ENCODE data around the gene UGT1A7. TPM values are rescaled to one million over a fixed set of nuclear protein-coding genes. Genes with fewer than 3 reads are reported as not detected.
"Not testable (repeated sequence)": the region's sequence is repeated elsewhere in the genome, so short reads cannot be mapped to it uniquely, and the experiment has no call there.

The UGT1A7 gene
- total RNA-seq, 1 donor, result not detected

DNA sequence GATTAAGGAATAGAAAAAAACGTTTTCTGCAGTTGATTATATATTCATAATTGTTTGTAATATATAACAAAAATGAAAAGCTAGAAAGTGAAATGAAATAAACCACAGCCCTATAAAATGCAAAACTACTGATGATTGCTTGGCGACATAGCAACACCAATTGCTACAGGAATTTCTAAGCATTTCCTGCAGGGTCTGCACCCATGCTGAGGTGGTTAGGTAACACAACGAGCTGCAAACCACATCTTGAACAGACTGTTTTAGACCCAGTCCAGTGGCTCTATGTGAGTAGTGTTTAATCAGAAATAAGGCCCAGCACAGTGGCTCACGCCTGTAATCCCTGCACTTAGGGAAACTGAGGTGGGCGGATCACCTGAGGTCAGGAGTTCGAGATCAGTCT is 27.2 kb upstream of the UGT1A7 start:
- no peak for TF ChIP-seq CTCF (IDR thresholded peaks at IDR 0.05; ENCODE audit: insufficient read depth, low read length)
- no peak overlapping the region for H3K4me3 ChIP-seq (ENCODE audit: low read depth, low read length)
- no peak for DNase-seq (ENCODE audit: low read depth)

DNA sequence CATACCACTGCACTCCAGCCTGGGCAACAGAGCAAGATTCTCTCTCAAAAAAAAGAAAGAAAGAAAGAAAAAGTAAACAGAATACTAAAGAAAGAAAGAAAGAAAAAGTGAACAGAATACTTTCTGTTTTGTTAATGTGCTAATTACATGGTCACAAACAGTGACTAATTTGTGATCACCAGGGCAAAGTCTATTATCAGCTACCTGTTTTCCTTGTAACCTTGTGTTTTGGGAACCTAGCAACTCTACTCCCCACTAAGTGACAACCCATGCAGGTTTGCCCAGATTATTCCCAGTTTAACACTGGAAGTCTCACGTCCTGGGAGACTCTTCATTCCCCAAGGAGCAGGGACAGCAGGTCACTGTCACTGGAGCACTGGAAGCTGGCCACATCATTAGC is 26.7 kb upstream of the UGT1A7 start:
- TF ChIP-seq CTCF (IDR thresholded peaks at IDR 0.05; ENCODE audit: insufficient read depth, low read length), result no peak
- no peak for DNase-seq (ENCODE audit: low read depth)
- H3K4me3 ChIP-seq (ENCODE audit: low read depth, low read length), result no peak overlapping the region

DNA sequence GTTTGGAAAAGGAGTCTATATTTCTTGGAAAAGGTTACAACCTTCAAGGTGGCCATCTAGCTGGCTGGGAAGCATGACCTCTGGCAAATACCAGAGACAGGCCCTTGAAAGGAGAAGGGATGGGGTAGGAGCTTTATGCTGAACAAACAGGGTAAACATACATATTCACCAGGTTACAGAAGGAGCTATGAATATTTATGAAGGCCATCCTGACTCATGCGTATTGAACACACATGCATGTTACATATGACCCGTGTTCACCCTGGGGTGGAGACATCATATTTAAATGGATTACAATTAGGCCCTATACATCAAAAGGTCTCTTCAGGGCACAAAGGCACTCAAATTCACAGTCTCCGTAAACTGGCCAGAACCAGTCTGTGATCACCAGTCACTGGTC is 25.8 kb upstream of the UGT1A7 start:
- H3K4me3 ChIP-seq (ENCODE audit: low read depth, low read length); DNase-seq (ENCODE audit: low read depth): not testable (repeated sequence)

DNA sequence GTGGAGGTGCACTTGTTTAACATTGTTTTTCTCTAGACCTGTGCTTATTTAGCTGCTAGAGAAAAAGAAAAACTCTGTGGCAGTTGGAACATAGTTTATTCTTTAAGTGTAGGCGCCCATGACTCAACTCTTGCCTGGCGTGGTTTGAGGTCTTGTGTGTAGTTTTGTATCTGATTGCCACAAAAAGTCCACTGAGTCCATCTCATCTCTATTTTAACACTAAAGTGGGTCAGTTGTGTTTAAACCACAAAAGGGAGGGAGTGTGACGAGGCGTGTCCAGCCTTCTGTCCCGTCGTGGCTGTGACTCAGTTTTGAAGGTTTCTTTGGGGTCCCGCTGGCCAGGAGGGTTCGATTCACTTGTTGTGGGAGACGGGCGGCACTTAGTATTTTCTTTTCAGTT is 25.3 kb upstream of the UGT1A7 start:
- TF ChIP-seq CTCF (IDR thresholded peaks at IDR 0.05; ENCODE audit: insufficient read depth, low read length), result no peak
- no peak overlapping the region for H3K4me3 ChIP-seq (ENCODE audit: low read depth, low read length)
- no peak for DNase-seq (ENCODE audit: low read depth)

DNA sequence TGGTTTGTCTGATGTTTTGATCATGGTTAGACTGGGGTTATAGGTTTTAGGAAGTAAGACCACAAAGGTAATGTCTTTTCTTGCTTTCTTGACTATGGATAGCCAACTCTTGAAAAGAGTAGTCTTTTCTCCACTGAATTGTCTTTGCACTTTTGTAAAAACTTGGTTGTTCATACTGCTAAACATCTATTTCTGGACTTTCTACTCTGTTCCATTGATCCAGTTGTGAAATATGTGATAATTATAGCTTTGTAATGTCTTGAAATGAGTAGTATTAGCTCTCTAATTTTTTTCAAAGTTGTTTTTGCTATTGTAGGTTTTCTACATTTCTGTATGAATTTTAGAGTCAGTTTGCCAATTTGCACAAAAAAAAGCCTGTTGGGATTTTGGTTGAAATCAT is 23.1 kb upstream of the UGT1A7 start:
- TF ChIP-seq CTCF (IDR thresholded peaks at IDR 0.05; ENCODE audit: insufficient read depth, low read length), result no peak
- H3K4me3 ChIP-seq (ENCODE audit: low read depth, low read length), result no peak overlapping the region
- DNase-seq (ENCODE audit: low read depth), result no peak

DNA sequence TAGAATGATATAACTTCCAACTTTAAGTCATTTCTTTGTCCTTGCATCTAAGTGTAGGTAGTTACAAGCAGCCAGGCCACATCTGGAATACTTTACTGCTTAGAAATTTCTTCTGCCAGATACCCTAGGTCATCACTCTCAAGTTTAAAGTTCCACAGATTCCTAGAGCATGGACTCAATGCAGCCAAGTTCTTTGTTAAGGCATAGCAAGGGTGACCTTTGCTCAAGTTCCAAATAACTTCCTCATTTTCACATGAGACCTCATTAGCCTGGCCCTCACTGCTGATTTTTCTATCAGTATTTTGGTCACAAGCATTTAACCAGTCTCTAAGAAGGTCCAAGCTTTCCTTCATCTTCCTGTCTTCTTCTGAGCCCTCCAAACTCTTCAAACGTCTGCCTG is 17.8 kb upstream of the UGT1A7 start:
- TF ChIP-seq CTCF (IDR thresholded peaks at IDR 0.05; ENCODE audit: insufficient read depth, low read length), result no peak
- no peak for DNase-seq (ENCODE audit: low read depth)
- H3K4me3 ChIP-seq (ENCODE audit: low read depth, low read length), result no peak overlapping the region

DNA sequence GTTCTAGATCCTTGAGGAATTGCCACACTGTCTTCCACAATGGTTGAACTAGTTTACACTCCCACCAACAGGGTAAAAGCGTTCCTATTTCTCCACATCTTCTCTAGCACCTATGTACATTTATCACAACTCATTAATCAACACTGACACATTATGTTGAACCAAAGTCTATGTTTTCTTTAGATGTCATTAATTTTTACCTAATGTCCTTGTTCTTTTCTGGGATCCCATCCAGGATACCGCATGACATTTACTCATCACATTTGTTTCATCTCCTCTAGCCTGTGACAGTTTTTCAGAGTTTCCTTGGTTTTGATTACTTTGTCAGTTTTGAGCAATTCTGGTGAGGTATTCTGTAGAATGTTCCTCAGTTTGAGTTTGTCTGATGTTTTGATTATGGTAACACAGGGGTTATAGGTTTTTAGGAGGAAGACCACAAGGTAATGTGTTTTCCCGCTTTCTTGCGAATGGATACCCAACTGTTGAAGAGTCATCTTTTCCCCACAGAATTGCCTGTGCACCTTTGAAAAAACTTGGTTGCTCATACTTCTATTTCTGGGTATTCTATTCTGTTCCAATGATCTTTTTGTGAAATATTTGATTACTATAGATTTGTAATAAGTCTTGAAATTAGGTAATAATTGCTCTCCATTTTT is 13.0 kb upstream of the UGT1A7 start:
- DNase-seq (ENCODE audit: low read depth), result no peak
- TF ChIP-seq CTCF (IDR thresholded peaks at IDR 0.05; ENCODE audit: insufficient read depth, low read length), result no peak
- no peak overlapping the region for H3K4me3 ChIP-seq (ENCODE audit: low read depth, low read length)
